MM.1S (cell line): ENCODE results near the gene MRC1.

ENCODE experiments used
- EZH2 ChIP-seq: fragments of 300-600 bp; sonication (generic); optimal IDR thresholded peaks from 2 replicates; pipeline ENCODE3; 2017; ENCODE audit warnings: low read depth, mild to moderate bottlenecking, antibody characterized with exemption, low read length, mixed read lengths
- EZH2phosphoT487 ChIP-seq: fragments of 300-600 bp; sonication (generic); IDR thresholded peaks from 2 replicates; pipeline ENCODE4 v1.6.1; 2018; ENCODE audit warnings: antibody characterized with exemption, low read length
- TF ChIP-seq, protein P1 (sequence below): fragments of 300-600 bp; sonication (generic); IDR thresholded peaks from 2 replicates; pipeline ENCODE4 v1.5.1; 2016; ENCODE audit warnings: antibody characterized with exemption, low read length, mixed read lengths

DNA sequence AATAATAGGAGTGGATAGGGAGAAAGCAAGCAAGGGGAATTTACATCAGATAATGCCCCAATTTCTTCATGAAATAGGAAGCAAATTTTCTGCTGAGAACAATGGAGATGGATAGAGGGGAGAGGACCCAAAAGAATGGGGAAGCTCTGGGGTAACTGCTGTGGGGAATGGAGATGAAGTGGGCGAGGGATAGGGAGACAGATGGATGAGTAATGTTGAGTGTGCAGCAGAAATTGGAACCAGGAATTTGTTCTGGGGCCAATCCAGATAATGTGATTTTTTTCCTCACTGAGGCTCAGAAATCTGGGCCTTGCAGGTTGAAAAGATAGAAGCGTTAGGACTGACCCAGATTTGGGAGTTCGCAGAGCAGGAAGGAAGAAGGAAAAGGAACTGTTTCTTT lies 24.5 kb upstream of the MRC1 start:
- TF ChIP-seq, protein P1, sequence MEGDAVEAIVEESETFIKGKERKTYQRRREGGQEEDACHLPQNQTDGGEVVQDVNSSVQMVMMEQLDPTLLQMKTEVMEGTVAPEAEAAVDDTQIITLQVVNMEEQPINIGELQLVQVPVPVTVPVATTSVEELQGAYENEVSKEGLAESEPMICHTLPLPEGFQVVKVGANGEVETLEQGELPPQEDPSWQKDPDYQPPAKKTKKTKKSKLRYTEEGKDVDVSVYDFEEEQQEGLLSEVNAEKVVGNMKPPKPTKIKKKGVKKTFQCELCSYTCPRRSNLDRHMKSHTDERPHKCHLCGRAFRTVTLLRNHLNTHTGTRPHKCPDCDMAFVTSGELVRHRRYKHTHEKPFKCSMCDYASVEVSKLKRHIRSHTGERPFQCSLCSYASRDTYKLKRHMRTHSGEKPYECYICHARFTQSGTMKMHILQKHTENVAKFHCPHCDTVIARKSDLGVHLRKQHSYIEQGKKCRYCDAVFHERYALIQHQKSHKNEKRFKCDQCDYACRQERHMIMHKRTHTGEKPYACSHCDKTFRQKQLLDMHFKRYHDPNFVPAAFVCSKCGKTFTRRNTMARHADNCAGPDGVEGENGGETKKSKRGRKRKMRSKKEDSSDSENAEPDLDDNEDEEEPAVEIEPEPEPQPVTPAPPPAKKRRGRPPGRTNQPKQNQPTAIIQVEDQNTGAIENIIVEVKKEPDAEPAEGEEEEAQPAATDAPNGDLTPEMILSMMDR: no peak
- TF ChIP-seq EZH2 (no peak), EZH2phosphoT487 (no peak)
